Inferior parietal cortex (tissue), 1 donor: ENCODE measurements around the gene SHC3.
A peak's percentile ranks its signal among the peaks of the same experiment; 100 is the strongest.

ENCODE experiments used
- DNase-seq: peaks from one replicate; pipeline ENCODE4 v3.0.0-alpha.2; 2016; ENCODE audit errors: extremely low spot score

Gene SHC3

DNA sequence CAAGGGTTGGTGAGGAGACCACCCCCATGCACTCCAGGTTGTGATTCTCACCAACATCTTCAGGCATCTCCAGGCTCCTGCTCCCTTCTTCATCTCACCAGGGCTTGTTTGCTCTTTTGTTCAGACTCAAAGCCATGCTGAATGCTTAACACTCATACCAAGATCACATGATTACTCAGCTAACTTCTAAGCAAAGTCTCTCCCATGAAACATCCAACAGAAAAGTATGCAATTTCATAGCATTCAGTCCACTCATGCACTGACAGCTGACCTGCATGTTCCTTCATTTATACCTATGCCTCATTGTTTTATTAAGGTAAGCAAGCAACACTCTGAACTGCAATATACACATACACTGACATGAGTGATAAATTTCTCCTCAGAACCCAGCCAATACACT, 69.0 kb downstream of the SHC3 start:
- no peak for DNase-seq

DNA sequence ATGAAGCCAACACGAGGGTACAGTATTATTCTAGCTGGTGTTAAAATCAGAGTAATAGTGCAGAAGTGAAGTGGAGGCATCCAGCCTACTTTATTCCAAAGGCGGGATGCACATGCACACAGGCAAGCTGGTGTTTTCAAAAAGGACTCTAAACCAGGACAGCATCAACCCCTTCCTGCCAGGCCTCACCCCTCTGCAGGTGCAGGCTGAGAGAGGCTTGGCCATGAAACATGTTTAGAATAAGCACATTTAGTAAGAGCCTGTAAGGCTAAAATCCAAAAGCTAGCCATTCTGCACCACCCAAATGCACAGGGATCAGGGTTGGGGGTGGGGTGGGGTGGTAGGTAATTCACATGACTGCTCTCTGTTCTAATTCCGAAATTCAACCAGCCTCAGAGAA, 71.2 kb downstream of the SHC3 start:
- no peak for DNase-seq

DNA sequence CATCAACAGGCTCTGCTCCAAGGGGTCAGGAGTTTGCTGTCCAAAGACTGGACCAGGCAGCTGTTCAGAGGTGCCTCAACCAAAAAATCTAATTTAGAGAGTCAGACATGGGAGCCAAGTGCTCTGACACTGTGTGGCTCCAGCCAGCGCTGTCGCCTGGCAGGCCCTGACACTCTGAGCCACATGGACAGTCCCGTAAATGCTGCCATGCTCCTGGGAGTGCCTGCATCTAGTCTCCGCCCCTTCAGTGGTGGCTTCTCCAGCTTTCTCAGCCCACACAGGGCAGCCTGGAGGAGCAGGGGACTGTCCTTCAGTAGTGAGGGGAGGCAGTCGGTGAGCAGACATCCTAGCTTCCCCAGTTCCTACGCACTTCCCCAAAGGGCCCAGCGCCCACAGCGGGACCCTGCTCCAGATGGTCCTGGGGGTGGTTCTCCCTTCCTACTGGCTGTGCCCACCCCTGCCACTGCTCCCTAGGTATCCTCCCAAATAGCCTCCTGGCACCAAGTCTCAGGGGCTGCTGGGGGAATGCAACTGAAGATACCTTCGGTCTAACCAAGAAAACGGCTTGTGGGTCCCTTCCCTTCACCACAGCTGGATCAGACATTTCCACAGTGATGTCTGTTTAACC, 72.3 kb downstream of the SHC3 start:
- no peak for DNase-seq

DNA sequence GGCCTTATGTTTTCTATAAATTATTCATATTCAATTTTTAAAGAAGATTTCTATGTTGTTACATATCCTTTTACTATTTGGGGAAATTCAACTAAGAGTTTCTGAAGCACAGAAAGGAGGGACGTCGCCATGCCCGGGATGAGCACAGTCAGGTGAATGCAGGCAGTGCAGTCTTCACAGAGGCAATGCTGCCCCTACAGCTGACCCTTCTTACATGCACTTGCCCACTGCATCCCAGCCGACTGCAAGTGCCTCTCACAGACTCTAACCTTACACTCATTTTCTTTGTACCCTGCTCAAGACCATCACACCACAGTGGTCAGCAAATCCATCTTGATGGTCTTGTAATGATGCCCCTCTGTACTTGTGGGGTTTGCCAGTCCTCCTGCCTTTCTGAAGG, 73.8 kb downstream of the SHC3 start:
- no peak for DNase-seq

DNA sequence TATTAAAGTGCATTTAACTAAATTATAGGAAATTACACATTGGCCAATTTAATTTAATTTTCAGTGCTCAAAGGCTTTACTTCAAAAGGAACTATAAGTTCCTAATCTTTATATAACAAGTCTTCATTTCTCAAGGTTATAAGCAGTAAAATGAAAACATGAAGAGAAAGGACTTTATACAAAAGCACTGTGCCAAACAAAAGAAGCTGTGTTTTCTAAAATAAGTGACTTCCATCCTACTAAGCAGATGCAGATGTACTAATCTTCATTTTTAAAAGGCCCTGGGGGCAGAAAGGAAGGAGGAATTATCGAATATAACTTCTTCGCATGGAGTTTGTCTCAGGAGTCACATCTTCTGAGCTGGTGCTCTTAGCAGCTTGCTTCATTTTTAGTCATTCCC, 81.4 kb downstream of the SHC3 start:
- no peak for DNase-seq

DNA sequence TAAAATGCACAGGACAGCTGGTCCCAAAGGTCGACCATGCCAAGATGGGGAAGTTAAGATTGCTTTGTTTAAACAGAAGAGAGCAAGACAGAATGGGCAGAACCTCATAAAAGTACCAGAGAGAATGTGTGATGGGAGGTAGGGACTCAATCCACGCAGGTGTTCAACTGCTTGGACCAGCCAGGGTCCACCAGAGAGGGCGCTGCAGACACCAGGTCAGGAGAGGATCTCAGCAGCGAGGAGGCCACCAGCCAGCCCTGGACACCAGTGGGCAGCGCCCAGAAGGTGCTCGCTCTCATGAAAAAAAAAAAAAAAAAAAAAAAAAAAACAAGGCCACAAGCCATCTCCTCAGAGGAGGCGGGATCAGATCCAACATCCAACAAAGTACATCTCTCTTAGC, 81.8 kb downstream of the SHC3 start:
- no peak for DNase-seq

DNA sequence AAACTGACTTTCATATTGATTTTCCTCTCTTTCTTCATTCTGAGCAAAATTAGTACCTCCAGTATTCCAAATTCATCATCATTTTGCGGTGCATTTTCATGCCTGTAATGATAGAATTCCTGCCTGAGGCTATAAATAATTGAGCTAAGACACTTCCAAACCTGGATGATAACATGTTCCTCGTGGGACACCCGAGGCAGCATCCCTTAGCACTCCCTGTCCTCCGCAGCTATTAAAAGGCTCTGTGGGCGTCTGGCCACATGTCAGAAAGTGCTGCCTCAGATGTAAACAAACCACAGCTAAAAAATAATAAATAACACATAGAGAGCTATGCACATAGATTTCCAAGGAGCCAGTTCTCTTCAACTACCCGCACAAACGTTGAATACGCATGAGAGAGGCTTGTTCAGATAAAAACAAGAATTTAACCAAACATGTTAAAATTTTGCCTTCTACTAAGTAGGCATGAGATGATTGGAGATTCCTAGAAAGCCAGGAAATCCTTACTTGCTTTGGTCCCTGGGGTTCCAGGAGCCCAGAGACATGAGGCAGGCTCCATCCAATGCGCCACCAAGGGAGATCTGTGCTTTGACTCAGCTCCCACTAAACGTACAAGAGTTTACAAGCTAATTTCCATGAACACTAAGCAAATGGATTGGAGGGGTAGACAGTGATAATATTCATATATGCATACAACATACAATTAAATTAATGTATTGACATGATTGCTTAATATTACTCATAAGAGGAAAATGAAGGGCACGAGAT, 82.7 kb downstream of the SHC3 start:
- DNase-seq: peak; percentile 47

DNA sequence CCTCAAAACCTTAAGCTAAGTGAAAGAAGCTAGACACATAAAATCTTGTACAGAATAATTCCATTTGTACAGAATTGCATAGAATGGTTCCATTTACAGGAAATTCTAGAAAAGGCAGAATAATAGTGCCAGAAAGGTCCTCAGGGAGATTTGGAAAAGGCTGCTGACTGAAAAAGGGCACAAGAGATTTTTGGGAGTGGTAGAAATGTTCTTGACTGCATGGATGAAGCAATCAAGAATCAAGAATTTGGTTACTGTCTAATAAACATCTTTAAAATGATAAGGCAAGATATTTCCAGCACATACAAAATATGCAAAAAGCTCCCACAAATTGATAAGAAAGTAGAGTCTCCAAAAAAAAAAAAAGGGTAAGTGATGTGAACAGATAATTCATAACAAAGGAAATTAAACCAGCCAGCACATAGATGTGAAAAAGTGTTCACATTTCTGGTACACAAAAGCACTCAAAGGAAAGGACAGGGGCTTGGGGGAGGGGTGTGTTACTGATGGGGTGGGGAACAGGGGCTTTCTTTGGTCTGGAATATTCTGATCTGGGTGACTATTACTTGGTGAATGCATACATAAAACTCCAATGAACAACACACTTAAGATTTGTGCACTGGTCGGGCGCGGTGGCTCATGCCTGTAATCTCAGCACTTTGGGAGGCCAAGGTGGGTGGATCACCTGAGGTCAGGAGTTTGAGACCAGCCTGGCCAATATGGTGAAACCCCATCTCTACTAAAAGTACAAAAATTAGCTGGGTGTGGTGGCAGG, 85.2 kb downstream of the SHC3 start:
- no peak for DNase-seq

DNA sequence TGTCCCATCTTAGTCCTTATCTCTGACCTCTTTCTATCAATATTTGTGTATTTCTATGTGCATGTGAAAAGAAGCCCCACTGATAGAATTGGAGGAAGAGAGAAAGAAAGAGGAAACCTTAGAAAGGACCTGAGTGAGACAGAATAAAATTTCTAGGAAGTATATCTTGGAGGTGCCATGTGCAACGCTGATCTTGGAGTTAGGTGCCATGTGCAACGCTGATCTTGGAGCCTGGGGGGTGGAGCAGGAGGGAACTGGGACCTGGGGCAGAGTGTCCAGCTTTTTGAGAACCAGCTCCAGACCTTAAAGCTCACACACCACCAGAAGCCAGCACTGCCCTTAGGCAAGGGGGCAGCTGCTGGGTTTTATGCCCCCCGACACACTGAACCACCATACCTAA, 89.4 kb downstream of the SHC3 start:
- no peak for DNase-seq

DNA sequence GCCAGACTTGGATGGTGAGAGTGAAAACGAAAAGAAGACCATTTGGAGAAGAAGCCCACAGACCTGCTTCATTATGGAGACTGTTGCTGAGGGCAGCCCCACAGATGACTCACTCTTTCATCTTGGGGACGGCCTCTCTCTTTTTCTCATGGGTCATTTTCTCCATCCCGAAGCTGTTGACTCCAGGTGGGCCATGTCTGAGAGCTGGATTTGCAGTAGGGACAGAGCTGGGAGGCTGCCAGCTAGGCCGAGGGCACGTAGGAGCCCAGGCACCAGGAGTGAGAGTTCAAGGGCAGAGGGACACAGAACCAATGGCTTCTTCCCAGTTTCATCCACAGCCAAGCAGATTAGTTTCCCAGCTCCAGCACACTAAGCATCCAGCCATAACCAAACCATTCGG, 95.0 kb downstream of the SHC3 start:
- no peak for DNase-seq

DNA sequence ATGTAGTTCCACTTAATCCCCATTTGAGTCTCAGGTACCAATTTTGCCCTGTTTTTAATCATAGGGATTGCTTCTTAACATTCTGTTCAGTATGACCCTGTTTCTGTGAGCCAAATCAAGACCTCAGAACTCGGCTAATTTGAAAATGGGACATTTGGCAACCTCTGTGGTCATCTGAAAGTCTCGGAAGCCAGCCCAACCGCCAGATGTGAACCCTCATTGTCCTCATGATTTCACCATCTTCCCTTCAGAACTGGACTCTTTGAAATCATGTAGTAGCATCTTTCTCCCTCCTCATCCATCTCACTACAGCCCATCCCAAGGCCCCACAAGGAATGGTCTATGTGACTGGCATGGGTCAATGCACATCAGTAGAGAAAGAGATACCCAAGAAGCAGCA, 98.4 kb downstream of the SHC3 start:
- DNase-seq: no peak

DNA sequence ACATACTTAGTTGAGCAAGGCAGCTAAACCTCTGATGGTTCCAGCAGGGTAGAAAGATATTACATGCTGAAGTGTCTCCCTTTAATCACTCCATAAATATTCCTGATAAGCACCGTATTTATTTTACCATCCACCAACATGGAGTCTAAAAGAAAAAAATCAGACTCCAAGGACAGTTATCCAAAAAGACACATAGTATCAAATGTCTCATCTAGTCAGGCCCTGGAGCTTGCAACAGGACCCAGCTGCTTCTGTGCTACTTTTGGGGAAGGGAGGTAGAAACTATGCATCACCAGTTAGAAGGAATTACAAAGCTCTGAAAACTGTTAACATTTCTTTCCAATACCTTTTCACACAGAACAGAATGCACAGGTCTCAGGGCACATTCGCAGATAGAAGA, 99.2 kb downstream of the SHC3 start:
- DNase-seq: no peak

DNA sequence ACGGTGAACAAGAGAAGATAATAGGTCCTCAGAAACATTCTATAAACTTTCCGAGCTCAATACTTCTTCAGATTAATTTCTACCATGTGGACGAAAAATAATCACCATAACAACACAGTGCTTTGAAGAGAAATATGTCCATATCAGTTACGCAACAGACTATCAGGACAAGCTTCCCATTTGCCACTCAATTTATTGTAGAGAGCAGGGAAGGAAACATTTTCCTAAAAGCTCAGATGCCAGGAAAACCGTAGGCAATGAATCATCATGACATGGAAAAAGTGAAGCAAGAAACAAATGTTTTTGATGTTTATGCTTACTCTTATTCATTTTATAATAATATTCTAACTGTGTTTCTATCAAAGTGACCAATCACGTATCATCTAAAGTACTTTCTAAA, 99.8 kb downstream of the SHC3 start:
- DNase-seq: no peak

DNA sequence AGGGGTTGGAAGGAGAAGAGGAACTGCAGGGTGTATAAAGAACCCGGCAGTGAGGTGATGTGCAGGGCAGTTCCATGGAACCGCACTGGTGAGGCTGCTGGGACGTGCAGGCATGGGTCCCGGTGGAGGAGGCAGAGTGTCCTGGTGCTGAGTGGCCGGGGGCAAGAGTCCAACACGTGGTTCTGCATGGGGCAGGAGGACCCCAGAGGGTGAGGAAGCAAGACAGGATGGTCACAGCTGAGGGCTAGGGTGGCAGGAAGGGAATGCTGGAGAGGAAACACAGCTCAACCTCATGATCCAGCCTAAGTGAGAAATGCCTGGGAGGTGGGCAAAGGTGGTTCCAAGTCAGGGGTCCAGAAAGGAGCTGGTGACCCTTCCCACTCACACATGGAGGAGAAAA, 100.2 kb downstream of the SHC3 start:
- no peak for DNase-seq

DNA sequence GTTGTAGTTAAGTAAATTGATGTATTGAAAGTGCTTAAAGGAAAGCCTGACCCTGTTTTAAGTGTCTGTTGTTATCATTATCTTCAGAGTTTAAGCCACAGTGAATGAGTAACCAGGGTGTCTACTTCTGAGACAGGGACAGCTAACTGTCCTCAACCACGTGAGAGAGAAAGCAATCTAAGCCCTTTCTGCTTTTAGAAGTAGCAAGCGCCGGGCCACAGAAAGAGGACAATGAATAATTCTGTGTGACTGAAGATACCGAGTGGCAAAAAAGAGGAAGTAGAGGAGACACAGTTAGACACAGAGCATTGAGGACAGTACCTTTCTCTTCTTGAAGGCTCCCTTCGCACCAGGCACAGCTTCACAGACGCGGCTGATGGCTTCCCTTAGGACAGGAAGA, 101.1 kb downstream of the SHC3 start:
- no peak for DNase-seq

DNA sequence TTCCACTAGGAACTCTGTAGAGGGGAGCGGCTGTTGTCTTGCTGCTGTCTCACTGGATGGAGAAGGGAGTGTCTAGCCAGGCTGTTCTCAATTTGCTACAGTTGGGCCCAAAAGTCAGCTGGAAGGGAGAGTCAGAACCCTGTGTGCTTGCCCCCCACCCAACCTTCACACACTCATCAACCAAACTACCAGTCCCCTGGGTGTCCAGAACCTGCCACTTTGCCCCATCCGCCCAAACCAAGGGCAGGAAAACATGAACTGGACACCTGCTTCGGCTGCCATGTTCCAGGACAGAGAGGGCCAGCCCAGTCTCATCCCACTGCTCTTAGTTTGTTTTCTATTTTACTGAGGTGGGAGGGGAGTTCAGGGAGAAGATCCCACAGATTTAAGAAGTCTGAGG, 105.2 kb downstream of the SHC3 start:
- DNase-seq: no peak

DNA sequence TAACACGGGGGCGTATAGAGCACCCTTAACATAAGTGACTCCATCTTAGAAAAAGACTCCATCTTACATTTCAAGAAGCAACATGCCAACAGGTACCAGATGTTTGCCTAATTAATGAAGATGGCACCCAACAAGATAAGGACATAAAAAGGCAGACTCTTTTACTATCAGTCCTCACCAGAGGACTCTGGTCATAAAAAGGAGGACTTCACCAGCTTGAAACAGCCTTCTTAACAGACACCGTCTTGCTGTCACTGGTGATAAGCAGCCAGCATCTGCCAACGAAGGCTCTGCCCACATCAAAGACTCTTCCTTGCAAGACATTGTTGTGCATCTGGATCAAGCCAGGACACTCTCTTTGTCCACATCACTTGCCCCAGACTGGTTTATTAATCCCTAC, 107.0 kb downstream of the SHC3 start:
- DNase-seq: no peak

DNA sequence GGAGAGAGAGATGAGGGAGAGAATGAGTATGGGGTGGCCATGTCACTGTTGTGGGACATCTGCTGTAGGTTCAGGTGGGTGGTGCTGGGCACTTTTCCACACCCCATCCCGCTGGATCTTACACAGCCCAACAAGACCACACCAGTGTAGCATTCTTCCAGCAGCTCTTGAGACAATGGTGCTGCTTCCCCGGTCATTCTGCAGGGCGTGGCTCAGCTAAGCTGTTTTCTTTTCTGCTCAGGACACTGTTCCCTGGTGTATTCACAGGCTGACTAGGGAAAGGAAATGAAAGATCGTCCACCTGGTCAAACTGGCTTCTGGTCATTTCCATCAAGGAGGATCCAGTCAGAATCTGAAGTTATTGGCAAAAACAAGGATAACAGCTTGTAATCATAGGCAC, 111.8 kb downstream of the SHC3 start:
- DNase-seq: no peak

DNA sequence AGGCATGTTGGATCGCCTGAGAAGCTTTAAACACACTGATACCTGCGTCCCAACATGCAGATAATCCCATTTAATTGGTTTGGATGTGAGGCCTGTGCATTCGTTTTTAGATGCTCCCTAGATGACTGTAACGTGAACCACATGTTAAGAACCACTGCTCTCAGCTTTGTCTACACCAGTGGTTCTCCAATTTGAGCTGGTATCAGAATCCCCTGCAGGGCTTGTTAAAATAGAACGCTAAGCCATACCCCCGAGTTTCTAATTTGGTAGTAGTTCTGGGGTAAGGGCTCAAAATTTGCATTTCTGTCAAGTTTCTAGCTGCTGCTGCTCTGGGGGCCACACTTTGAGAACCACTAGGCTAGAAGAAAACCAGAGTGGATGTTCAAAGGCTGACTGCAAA, 112.7 kb downstream of the SHC3 start:
- DNase-seq: no peak

DNA sequence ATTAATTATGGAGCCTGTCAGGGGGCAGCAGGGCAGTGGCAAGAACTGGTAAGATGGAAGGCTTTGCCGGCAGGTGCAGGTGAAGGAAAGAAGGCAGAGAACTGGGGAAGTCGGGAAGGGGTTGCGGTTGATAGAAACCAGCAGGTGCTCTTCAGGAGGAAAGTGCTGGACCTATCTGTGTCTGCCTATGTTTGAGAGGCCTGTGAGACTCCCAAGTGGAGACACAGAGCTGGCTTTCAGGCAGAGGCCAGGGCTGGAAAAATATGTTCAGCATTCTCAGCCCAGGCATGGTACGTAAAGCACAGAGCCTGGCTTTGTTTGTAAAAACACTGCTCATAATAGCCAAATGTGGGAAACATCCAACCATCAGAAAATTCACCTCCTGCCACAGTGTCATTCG, 117.8 kb downstream of the SHC3 start:
- no peak for DNase-seq

DNA sequence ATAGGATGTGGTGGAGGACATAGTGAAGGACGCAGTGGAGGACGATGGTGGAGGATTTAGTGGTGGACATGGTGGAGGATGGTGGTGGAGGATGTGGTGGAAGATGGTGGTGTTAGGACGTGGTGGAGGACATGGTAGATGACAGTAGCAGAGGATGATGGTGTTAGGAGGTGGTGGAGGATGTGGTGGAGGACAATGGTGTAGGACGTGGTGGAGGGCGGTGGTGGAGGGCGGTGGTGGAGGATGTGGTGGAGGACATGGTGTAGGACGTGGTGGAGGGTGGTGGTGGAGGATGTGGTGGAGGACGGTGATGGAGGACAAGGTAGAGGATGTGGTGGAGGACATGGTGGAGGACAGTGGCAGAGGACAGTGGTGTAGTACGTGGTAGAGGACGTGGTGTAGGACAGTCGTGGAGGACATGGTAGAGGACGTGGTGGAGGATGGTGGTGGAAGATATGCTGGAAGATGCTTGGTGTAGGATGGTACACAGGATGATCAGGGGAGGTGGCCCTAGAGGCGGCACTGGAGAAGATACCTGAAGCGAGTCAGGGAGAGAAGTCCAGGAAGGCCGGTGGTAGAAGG, 118.6 kb downstream of the SHC3 start:
- no peak for DNase-seq

DNA sequence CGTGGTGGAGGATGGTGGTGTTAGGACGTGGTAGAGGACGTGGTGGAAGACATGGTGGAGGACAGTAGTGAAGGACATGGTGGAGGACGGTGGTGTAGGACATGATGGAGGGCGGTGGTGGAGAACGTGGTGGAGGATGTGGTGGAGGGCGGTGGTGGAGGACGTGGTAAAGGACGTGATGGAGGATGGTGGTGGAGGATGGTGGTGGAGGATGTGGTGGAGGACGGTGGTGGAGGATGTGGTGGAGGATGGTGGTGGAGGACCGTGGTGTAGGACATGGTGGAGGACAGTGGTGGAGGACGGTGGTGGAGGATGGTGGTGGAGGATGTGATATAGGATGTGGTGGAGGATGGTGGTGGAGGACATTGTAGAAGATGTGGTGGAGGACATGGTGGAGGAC, 119.7 kb downstream of the SHC3 start:
- no peak for DNase-seq
